Right cardiac atrium (tissue), 5 donors: ENCODE data around the gene GPR31. TPM values are rescaled to one million over a fixed set of nuclear protein-coding genes. Genes with fewer than 3 reads are reported as not detected.

Source experiments
- ATAC-seq, 2 donors: fragments of 200-7000 bp; cut with Tn5 transposase; one replicate each; pipeline versions ENCODE4 v1.8.0 to v1.9.1; 2020; ENCODE audit warnings: moderate library complexity in 2 of 2, mild to moderate bottlenecking in 1 of 2
- DNase-seq, 3 donors: peaks; one replicate each; pipeline ENCODE4 v3.0.0-alpha.2; 2020
- H3K27ac ChIP-seq: one replicate; pipeline ENCODE4 v1.5.1; 2013; ENCODE audit warnings: mild to moderate bottlenecking, low read length, control low read depth, moderate library complexity
- H3K27me3 ChIP-seq: one replicate; pipeline ENCODE4 v1.6.1; 2013; ENCODE audit not compliant: control insufficient read depth, insufficient read depth
- H3K4me1 ChIP-seq: one replicate; pipeline ENCODE4 v1.6.1; 2013; ENCODE audit warnings: low read length; ENCODE audit not compliant: control insufficient read depth, insufficient read depth
- H3K4me3 ChIP-seq: one replicate; pipeline ENCODE4 v1.5.1; 2013; ENCODE audit warnings: low read length, control low read depth
- H3K9me3 ChIP-seq: one replicate; pipeline ENCODE4 v1.6.1; 2013; ENCODE audit warnings: low read length; ENCODE audit not compliant: control insufficient read depth
- WGBS: extraction: QIAGEN DNeasy Blood & Tissue Kit; methylation state at CpG from one replicate; pipeline ENCODE4 v1.1.7; 2013; 5-methylcytosine and 5-hydroxymethylcytosine counted together
- intact Hi-C, 4 donors: fragments of 100-400 bp; cut with DNase I; formaldehyde crosslinking; loops; one replicate each; pipeline versions ENCODE4 v1.11.0 to v1.14.0; 2022 to 2023
- polyA plus RNA-seq: library from polyadenylated mRNA; stranded (reverse); fragments of 200-250 nt; gene quantifications from one replicate; pipeline ENCODE4 v1.2.3, GENCODE V29; 2013
- total RNA-seq, 4 donors: library from RNA; stranded (reverse); fragmentation: NEBNext Ultra II Directional; extraction: Animal tissue kit (Norgen Biotek cat#: 25700); gene quantifications; one replicate each; pipeline ENCODE4 v1.2.1, GENCODE V29; 2021
- donor health status: healthy with polysubstance abuse.
- donor health status: DM: no; HTN: yes; CAD: no.
- donor health status: DM: no; HTN: no; CAD: no.
- donor health status: DM: no; HTN: yes; CAD: no; lungs with severe emphysema.
- donor health status: DM: yes; HTN: yes; CAD: no.

The GPR31 gene
- total and polyA plus RNA-seq, 5 donors: not detected

DNA sequence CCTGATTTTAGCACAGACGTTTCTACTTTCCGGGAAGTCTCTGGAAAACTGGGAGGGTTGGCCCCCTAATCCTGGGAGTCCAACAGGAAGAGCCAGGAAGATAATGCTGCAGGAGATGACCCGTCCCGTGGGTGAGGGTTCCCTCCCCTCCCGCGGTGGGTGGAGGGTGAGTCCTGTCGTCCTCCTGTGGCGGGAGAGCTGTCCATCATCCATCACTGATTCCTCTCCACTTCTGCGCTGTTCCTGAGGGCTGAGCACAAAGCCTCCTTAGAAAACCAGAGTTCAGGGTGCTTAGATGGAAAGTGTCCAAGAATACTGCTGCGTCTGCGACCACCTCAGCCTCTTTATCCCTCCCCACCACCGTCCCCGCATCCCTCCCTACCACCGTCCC, 40.9 kb downstream of the GPR31 start:
- H3K27me3 ChIP-seq: no peaks in the 10 kb centered on the region

DNA sequence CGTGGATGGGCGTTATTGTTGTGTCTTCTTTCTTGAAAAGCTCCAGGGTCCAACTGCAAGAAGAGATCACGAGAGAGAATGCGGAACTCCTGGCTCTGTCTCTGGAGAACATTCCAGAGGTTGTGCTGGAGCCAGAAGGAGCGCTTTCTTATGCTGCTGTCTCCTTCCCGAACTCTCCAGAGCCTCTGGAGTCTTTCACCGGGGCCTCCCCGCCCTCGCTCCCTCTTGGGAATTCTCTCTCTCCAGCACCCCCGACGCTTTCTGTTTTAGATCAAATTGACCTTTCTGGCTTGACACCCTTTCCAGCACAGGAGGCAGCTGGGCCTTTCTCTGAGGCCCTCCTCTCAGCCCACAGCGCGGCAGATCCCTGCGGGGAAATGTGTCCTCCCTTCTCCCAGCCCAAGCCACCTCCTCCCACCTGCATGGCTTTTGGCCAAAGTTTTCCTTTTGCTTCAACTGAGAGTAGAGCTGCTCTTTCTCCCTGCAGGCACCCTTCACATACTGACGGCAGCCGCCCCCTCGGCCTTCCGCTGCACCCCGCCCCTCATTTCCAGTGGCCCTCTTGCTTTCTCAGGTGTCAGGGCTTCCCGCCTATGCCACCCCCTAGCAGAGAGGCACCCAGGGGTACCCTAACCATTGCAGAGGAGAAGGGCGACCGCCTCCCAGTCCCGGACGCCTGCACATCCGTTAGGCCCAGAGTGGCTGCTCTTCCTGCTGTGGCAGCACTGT, 41.5 kb downstream of the GPR31 start:
- H3K27me3 ChIP-seq: no peaks in the 10 kb centered on the region
- H3K4me3 ChIP-seq: no peak overlapping the region
- no peaks in the 10 kb centered on the region for H3K4me1 ChIP-seq
- ATAC-seq (no peak), DNase-seq (no peak)
- H3K9me3 ChIP-seq: no peaks in the 10 kb centered on the region
- 49% methylated on average over 25 of the region's 25 CpGs for WGBS
- no peak overlapping the region for H3K27ac ChIP-seq
- intact Hi-C loops: no loop called here

More for the DNA sequence above, 40.9 kb downstream of the GPR31 start:
- no peaks in the 10 kb centered on the region for H3K9me3 ChIP-seq
- WGBS: 61% methylated on average over 14 of the region's 14 CpGs
- H3K4me1 ChIP-seq: no peaks in the 10 kb centered on the region
- no peak overlapping the region for H3K4me3 ChIP-seq
- H3K27ac ChIP-seq: no peak overlapping the region
- intact Hi-C loops: no loop called here
- DNase-seq (no peak), ATAC-seq (no peak)

- Histone ChIP-seq H3K27me3 (no peaks in the 10 kb centered on the region), H3K4me1 (no peaks in the 10 kb centered on the region), H3K9me3 (no peaks in the 10 kb centered on the region), H3K4me3 (no peak overlapping the region), H3K27ac (no peak overlapping the region)
- DNase-seq (no peak), ATAC-seq (no peak)
- 84% methylated on average over 10 of the region's 10 CpGs for WGBS
- intact Hi-C loops: no loop called here
Observed at GRCh38 chr6:167115054-167115453, 42.7 kb downstream of the GPR31 start.

DNA sequence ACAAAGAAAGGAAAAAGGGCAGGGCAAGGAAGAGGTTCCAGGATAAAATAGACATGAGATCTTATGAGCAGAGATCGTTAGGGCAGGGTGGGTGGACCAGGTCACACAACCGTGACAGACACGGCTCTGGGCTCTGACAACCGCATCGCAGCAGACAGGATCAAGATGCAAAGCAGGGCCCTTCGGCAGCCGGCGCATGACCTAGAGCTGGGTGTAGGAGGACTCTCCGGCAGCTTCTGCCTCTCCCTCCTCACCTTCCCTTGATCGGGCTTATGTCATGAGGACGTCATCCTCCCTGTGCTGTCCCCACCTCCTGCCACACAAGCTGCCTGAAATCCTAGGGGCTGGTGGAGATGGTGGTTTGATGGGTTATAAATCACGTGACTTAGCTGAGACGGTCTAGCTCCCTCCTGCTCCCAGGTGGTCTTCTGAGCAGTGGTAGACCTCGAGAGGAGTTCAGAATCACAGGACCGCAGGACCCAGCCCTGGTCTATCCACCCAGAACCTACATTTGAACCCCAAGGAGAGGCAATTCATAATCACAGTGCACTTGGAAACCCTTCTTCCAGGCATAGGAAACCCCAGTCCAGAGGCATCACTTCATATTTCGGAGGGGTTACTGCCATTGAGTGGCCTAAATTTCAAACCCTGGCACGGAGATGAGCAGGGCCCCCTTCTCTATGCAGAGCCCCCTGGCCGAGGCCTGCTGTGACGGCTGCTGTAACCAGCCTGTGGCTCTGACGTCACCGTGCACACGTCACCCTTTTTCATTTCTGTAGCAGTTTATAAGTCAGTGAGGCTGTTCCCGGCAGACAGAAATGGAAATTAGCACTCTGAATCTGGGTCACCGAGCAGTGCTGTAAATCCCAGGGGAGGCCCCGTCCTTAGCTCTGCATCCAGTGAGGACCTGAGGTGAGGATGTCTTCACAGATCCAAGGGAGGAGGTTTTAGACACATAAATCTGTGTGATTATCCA, 43.6 kb downstream of the GPR31 start:
- DNase-seq (no peak), ATAC-seq (no peak)
- no peaks in the 10 kb centered on the region for H3K9me3 ChIP-seq
- H3K27me3 ChIP-seq: no peaks in the 10 kb centered on the region
- no peak overlapping the region for H3K27ac ChIP-seq
- no peaks in the 10 kb centered on the region for H3K4me1 ChIP-seq
- no peak overlapping the region for H3K4me3 ChIP-seq
- intact Hi-C loops: no loop called here
- 65% methylated on average over 25 of the region's 25 CpGs for WGBS

- DNase-seq (no peak), ATAC-seq (no peak)
- no peaks in the 10 kb centered on the region for H3K4me1 ChIP-seq
- 59% methylated on average over 8 of the region's 8 CpGs for WGBS
- H3K4me3 ChIP-seq: no peak overlapping the region
- H3K27ac ChIP-seq: no peak overlapping the region
- H3K27me3 ChIP-seq: no peaks in the 10 kb centered on the region
- intact Hi-C loops: no loop called here
- no peaks in the 10 kb centered on the region for H3K9me3 ChIP-seq
Observed at GRCh38 chr6:167113047-167113754, 44.6 kb downstream of the GPR31 start.

- no peak overlapping the region for H3K4me3 ChIP-seq
- intact Hi-C loops: no loop called here
- no peak overlapping the region for H3K27ac ChIP-seq
- WGBS: 85% methylated on average over 8 of the region's 8 CpGs
- DNase-seq: no peak
- H3K9me3 ChIP-seq: no peaks in the 10 kb centered on the region
- H3K4me1 ChIP-seq: no peaks in the 10 kb centered on the region
- no peak for ATAC-seq
- H3K27me3 ChIP-seq: no peaks in the 10 kb centered on the region
Observed at GRCh38 chr6:167112421-167112820, 45.4 kb downstream of the GPR31 start.

GRCh38 chr6:167111597-167111996, 46.2 kb downstream of the GPR31 start:
- WGBS: 67% methylated on average over 3 of the region's 3 CpGs
- Histone ChIP-seq H3K27me3 (no peaks in the 10 kb centered on the region), H3K4me1 (no peaks in the 10 kb centered on the region), H3K27ac (no peak overlapping the region), H3K4me3 (no peak overlapping the region), H3K9me3 (no peaks in the 10 kb centered on the region)
- intact Hi-C loops: no loop called here
- no peak for DNase-seq
- no peak for ATAC-seq

DNA sequence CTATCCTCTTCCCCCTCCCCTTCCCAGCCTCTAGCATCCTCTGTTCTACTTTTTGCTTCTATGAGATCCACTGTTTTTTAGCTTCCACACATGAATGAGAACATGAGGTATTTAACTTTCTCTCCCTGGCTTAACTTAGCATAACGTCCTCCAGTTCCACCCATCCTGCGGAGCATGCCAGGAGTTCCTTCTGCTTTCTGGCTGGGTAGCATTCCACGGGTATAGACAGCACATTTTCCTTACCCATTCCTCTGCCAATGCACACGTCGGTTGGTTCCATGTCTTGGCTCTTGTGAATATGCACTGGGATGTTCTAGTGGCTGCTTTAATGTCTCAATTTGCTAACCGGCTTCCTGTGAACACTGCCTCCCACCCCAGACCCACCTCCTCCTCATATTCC, 48.1 kb downstream of the GPR31 start:
- intact Hi-C loops: no loop called here
- Histone ChIP-seq H3K9me3 (no peaks in the 10 kb centered on the region), H3K27me3 (no peaks in the 10 kb centered on the region), H3K27ac (no peak overlapping the region), H3K4me1 (no peaks in the 10 kb centered on the region), H3K4me3 (no peak overlapping the region)
- no peak for ATAC-seq
- DNase-seq: no peak
- WGBS: 64% methylated on average over 6 of the region's 6 CpGs

DNA sequence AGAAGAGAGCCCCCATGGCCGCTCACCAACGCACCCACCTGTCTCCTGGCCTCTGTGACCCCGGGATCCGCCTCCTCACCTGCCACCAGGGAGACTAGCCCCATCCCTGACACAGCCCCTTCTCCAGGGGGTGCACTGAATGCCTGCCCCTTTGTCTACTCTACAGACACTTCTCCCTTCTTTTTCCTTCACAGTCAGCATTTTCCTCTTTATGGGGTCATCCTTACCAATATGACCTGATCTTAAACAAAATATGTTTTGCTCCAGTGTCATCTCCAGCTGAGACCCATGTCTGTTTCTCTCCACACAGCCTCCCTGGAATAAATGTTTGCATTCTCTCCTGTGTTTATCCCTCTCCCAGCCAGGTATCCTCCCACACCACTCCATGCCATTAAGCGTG, 49.5 kb downstream of the GPR31 start:
- Histone ChIP-seq H3K4me3 (no peak overlapping the region), H3K4me1 (no peaks in the 10 kb centered on the region), H3K9me3 (no peaks in the 10 kb centered on the region), H3K27ac (no peak overlapping the region), H3K27me3 (no peaks in the 10 kb centered on the region)
- DNase-seq: no peak
- 86% methylated on average over 5 of the region's 5 CpGs for WGBS
- intact Hi-C loops: no loop called here
- no peak for ATAC-seq

- ATAC-seq (no peak), DNase-seq (no peak)
- Histone ChIP-seq H3K27me3 (no peaks in the 10 kb centered on the region), H3K4me3 (no peak overlapping the region), H3K4me1 (no peaks in the 10 kb centered on the region), H3K27ac (no peak overlapping the region), H3K9me3 (no peaks in the 10 kb centered on the region)
- 78% methylated on average over 7 of the region's 7 CpGs for WGBS
- intact Hi-C loops: no loop called here
Observed at GRCh38 chr6:167107787-167108186, 50.0 kb downstream of the GPR31 start.

DNA sequence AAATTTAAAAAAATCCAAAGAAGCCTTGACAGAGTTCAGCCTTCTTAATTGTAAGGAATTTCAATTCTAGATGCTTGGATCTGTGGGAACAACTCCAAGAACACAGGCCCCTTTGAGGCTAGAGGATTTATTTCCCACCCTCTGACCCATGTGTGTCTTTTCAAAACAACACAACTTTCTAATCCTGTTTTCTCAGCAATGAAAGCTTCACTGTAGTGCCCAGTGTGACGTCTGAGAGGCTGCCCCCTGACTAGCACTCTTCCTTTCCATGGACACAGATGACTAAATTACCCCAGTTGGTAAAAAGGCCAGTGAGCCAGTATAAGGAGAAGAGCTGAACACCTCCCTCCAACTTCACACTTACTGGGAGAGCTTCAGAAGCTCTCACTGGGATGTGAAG, 51.4 kb downstream of the GPR31 start:
- ATAC-seq (no peak), DNase-seq (no peak)
- Histone ChIP-seq H3K4me3 (no peak overlapping the region), H3K27ac (no peak overlapping the region), H3K27me3 (no peaks in the 10 kb centered on the region), H3K4me1 (no peaks in the 10 kb centered on the region), H3K9me3 (no peaks in the 10 kb centered on the region)
- WGBS: 41% methylated on average over 1 of the region's 1 CpG
- intact Hi-C loops: no loop called here
